OCI-LY7 (cell line): Measurements from ENCODE around the gene COLQ.

Experiments
- CTCF ChIP-seq: fragments of 200-600 bp; sonication (generic); conservative IDR thresholded peaks from 2 replicates; pipeline ENCODE4 v1.5.1; 2014; ENCODE audit warnings: mild to moderate bottlenecking, antibody characterized with exemption, low read length, moderate library complexity, mixed read lengths
- EZH2phosphoT487 ChIP-seq: fragments of 200-600 bp; sonication (generic); IDR thresholded peaks from 2 replicates; pipeline ENCODE4 v1.6.1; 2018; ENCODE audit warnings: low read depth, borderline replicate concordance, mild to moderate bottlenecking, mixed run types, antibody characterized with exemption, low read length, moderate library complexity, mixed read lengths

GRCh38 chr3:15477951-15478639 is 43.4 kb downstream of the COLQ start:
- no peak for TF ChIP-seq EZH2phosphoT487
- no peak for TF ChIP-seq CTCF
